Pericardium fibroblast (primary cell): Measurements from ENCODE around the gene SERINC5. TPM values are rescaled to one million over a fixed set of nuclear protein-coding genes. Genes with fewer than 3 reads are reported as not detected.

Source experiments
- total RNA-seq: library from RNA; depleted of rRNA; stranded (reverse); fragments of >200 nt; gene quantifications from 2 replicates; pipeline ENCODE4 v1.2.3, GENCODE V29; 2015

SERINC5 gene
- total RNA-seq = 8.1 and 10.6 TPM in 2 replicates

GRCh38 chr5:80255811-80256712, at the start of gene SERINC5:
Gene SERINC5, minus strand, starts transcription at chr5:80256048. Its CDS starts 126 bp downstream, at chr5:80255922.

Other genes with a start within 250 kb of the SERINC5 start
- 1.1 and 2.6 TPM in 2 replicates for gene THBS4, start 220.7 kb downstream of the SERINC5 start, total RNA-seq
- not detected in 2 replicates for gene SPZ1, start 64.0 kb upstream of the SERINC5 start, total RNA-seq
- gene ZFYVE16, start 152.0 kb upstream of the SERINC5 start, total RNA-seq = 14.7 and 15.9 TPM in 2 replicates
- 1.4 and 3.2 TPM in 2 replicates for gene FAM151B, start 232.1 kb upstream of the SERINC5 start, total RNA-seq